CD4-positive, alpha-beta T cell (primary cell): Measurements from ENCODE around the gene TMEM129. TPM values are rescaled to one million over a fixed set of nuclear protein-coding genes. Genes with fewer than 3 reads are reported as not detected.

Experiments used
- ATAC-seq: fragments of 200-7000 bp; cut with Tn5 transposase; one replicate; pipeline ENCODE4 v1.10.0; 2022; ENCODE audit warnings: mild to moderate bottlenecking; ENCODE audit not compliant: poor library complexity
- CTCF ChIA-PET: fragments of 350-600 bp; sonication (Branson Sonifier 250); formaldehyde crosslinking; loops from one replicate; lab custom pipeline; 2021; ENCODE audit warnings: antibody characterized with exemption, inconsistent platforms; lab: Charles Lee
- POLR2A ChIA-PET: fragments of 350-600 bp; sonication (Branson Sonifier 250); formaldehyde crosslinking; loops from one replicate; lab custom pipeline; 2021; ENCODE audit warnings: antibody characterized with exemption, inconsistent platforms; lab: Charles Lee
- DNase-seq, 14 experiments: peaks; one replicate each; pipeline ENCODE4 v3.0.0-alpha.2; 2013 to 2020; ENCODE audit warnings: mixed read lengths in 2 of 14
- H3K27ac ChIP-seq, 2 donors: one replicate each; pipeline versions ENCODE4 v1.5.1 to v1.7.0; 2013; ENCODE audit warnings: low read length in 2 of 2, low read depth in 1 of 2, mild to moderate bottlenecking in 1 of 2
- H3K27me3 ChIP-seq, 2 experiments: 1 replicate in 1 of 2; 2 replicates in 1 of 2; pipeline versions ENCODE4 v1.6.1 to v1.7.0; 2013; ENCODE audit warnings: low read length in 2 of 2, control low read depth in 1 of 2, mild to moderate bottlenecking in 1 of 2, moderate library complexity in 1 of 2; ENCODE audit not compliant: insufficient read depth in 2 of 2, control insufficient read depth in 1 of 2
- H3K36me3 ChIP-seq: one replicate; pipeline ENCODE4 v1.6.1; 2013; ENCODE audit warnings: low read length, control low read depth; ENCODE audit not compliant: insufficient read depth
- H3K4me1 ChIP-seq: one replicate; pipeline ENCODE4 v1.6.1; 2013; ENCODE audit warnings: low read length, control low read depth; ENCODE audit not compliant: insufficient read depth
- H3K4me3 ChIP-seq: one replicate; pipeline ENCODE4 v1.5.1; 2013; ENCODE audit warnings: mild to moderate bottlenecking, low read length, moderate library complexity
- H3K9me3 ChIP-seq, 2 experiments: 1 replicate in 1 of 2; 2 replicates in 1 of 2; pipeline versions ENCODE4 v1.6.1 to v1.7.0; 2013; ENCODE audit warnings: low read length in 2 of 2, mild to moderate bottlenecking in 2 of 2, control low read depth in 1 of 2, moderate library complexity in 1 of 2; ENCODE audit not compliant: control insufficient read depth in 1 of 2, insufficient read depth in 1 of 2
- H3K27ac Mint-ChIP-seq: one replicate; pipeline ENCODE4 v1.8.0; 2020; ENCODE audit warnings: mixed read lengths
- H3K27me3 Mint-ChIP-seq: one replicate; pipeline ENCODE4 v1.8.0; 2021; ENCODE audit warnings: mixed read lengths
- H3K36me3 Mint-ChIP-seq: one replicate; pipeline ENCODE4 v1.8.0; 2021; ENCODE audit warnings: low read depth, mixed read lengths
- H3K4me1 Mint-ChIP-seq: one replicate; pipeline ENCODE4 v1.8.0; 2021; ENCODE audit warnings: low read depth, mixed read lengths
- H3K4me3 Mint-ChIP-seq: one replicate; pipeline ENCODE4 v1.8.0; 2020; ENCODE audit warnings: mild to moderate bottlenecking, mixed read lengths
- H3K9me3 Mint-ChIP-seq: one replicate; pipeline ENCODE4 v1.8.0; 2020; ENCODE audit warnings: mixed read lengths
- intact Hi-C, 2 experiments: fragments of 100-400 bp; cut with DNase I in 1 of 2; cut with micrococcal nuclease in 1 of 2; formaldehyde crosslinking; loops; one replicate each; pipeline versions ENCODE4 v1.15.1 to v1.9.0; 2023 to 2025; cut with DNase I, micrococcal nuclease
- total RNA-seq, 174 experiments: library from RNA in 2 of 174; stranded (reverse) in 2 of 174; gene quantifications; one replicate each; pipeline ENCODE4 v1.2.3 and lab custom pipeline; 2021 to 2026
- TF ChIP-seq, protein P1 (sequence below): fragments of 200-600 bp; IDR thresholded peaks from one replicate; pipeline ENCODE4 v1.8.0; 2022; ENCODE audit warnings: antibody characterized with exemption, mild to moderate bottlenecking

TMEM129 gene
- total RNA-seq, 2 experiments from 2014 or later = 17.2 to 17.6 TPM

- H3K36me3 Mint-ChIP-seq = peaks cover 90% of the 10 kb centered on the region
- intact Hi-C loops = no loop called here
- H3K9me3 ChIP-seq = peaks cover 15 to 32% of the 10 kb centered on the region in 2 experiments
- no peak overlapping the region for H3K27ac ChIP-seq
- no peaks in the 10 kb centered on the region for H3K27me3 Mint-ChIP-seq
- no peaks in the 10 kb centered on the region for H3K4me1 Mint-ChIP-seq
- H3K4me3 Mint-ChIP-seq = no peak overlapping the region
- no peak overlapping the region for H3K4me3 ChIP-seq
- H3K27me3 ChIP-seq = no peaks in the 10 kb centered on the region
- ATAC-seq (no peak), DNase-seq (no peak)
- CTCF ChIA-PET = no interaction called here
- H3K27ac Mint-ChIP-seq = no peak overlapping the region
- TF ChIP-seq, protein P1, sequence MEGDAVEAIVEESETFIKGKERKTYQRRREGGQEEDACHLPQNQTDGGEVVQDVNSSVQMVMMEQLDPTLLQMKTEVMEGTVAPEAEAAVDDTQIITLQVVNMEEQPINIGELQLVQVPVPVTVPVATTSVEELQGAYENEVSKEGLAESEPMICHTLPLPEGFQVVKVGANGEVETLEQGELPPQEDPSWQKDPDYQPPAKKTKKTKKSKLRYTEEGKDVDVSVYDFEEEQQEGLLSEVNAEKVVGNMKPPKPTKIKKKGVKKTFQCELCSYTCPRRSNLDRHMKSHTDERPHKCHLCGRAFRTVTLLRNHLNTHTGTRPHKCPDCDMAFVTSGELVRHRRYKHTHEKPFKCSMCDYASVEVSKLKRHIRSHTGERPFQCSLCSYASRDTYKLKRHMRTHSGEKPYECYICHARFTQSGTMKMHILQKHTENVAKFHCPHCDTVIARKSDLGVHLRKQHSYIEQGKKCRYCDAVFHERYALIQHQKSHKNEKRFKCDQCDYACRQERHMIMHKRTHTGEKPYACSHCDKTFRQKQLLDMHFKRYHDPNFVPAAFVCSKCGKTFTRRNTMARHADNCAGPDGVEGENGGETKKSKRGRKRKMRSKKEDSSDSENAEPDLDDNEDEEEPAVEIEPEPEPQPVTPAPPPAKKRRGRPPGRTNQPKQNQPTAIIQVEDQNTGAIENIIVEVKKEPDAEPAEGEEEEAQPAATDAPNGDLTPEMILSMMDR = no peak
- H3K9me3 Mint-ChIP-seq = no peaks in the 10 kb centered on the region
- no peaks in the 10 kb centered on the region for H3K4me1 ChIP-seq
- peaks cover 88% of the 10 kb centered on the region for H3K36me3 ChIP-seq
- POLR2A ChIA-PET = no interaction called here
Measured at GRCh38 chr4:1739358-1739757, 18.2 kb upstream of the TMEM129 start.

DNA sequence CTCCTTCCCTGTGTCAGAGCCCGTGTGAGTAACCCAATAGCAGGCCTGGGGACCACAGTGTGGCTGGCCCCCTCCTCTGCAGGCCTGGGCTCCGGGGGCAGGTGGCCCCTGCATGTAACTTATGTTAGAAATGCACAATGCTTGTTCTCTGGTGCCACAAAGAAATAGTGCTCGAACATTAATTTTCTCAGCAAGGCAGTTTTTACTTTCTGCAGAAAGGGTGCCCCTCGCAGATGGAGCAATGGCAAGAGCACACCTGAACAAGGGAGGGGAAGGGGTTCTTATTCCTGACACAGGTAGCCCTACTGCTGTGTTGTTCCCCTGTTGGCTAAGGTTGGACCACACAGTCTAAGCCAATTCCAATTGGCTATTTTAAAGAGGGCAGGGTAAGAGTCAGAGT lies 17.3 kb upstream of the TMEM129 start:
- peaks cover 85% of the 10 kb centered on the region for H3K36me3 ChIP-seq
- no peaks in the 10 kb centered on the region for H3K27me3 Mint-ChIP-seq
- H3K4me3 ChIP-seq = no peak overlapping the region
- peaks cover 15 to 32% of the 10 kb centered on the region in 2 experiments for H3K9me3 ChIP-seq
- intact Hi-C loops = no loop called here
- H3K36me3 Mint-ChIP-seq = peaks cover 89% of the 10 kb centered on the region
- H3K4me1 ChIP-seq = no peaks in the 10 kb centered on the region
- ATAC-seq (no peak), DNase-seq (no peak)
- H3K4me1 Mint-ChIP-seq = no peaks in the 10 kb centered on the region
- POLR2A ChIA-PET = interaction anchor here (0.8 kb wide), 1 partner anchor 823 kb away, joined by 3 read pairs; no protein-coding TSS in a partner anchor
- no peak overlapping the region for H3K27ac ChIP-seq
- CTCF ChIA-PET = no interaction called here
- TF ChIP-seq, protein P1 = no peak
- H3K4me3 Mint-ChIP-seq = no peak overlapping the region
- H3K27ac Mint-ChIP-seq = peak overlapping the region; percentile 9
- H3K9me3 Mint-ChIP-seq = no peaks in the 10 kb centered on the region
- no peaks in the 10 kb centered on the region for H3K27me3 ChIP-seq

DNA sequence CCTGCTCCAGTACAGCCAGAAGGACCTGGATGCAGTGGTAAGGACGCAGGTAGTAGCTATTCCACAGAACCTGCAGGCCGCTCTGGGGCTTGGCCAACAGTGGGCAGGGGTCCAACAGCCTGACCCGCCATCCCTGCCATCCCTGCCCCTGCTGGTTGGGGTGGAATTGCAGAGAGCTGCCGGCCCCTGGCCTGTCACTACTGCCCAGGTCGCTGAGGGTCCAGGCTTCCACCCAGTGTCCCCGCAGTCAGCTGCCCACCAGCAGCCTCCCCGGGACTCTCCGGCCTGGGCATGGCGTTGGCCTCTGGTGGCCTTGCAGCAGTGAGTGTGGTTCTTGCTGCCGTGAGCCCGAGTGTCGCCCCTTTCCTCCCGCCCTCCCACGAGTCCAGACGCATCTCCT lies 16.5 kb upstream of the TMEM129 start:
- Histone ChIP-seq H3K4me1 (no peaks in the 10 kb centered on the region), H3K36me3 (peaks cover 93% of the 10 kb centered on the region), H3K9me3 (peaks cover 15 to 32% of the 10 kb centered on the region in 2 experiments), H3K27ac (no peak overlapping the region), H3K27me3 (no peaks in the 10 kb centered on the region), H3K4me3 (no peak overlapping the region)
- no peak for ATAC-seq
- H3K4me1 Mint-ChIP-seq = no peaks in the 10 kb centered on the region
- TF ChIP-seq, protein P1 = no peak
- no peaks in the 10 kb centered on the region for H3K9me3 Mint-ChIP-seq
- ChIA-PET POLR2A (interaction anchor here (0.8 kb wide), 1 partner anchor 823 kb away, joined by 3 read pairs; no protein-coding TSS in a partner anchor), CTCF (no interaction called here)
- intact Hi-C loops = no loop called here
- no peak for DNase-seq
- H3K4me3 Mint-ChIP-seq = no peak overlapping the region
- H3K27ac Mint-ChIP-seq = no peak overlapping the region
- H3K36me3 Mint-ChIP-seq = peaks cover 91% of the 10 kb centered on the region
- no peaks in the 10 kb centered on the region for H3K27me3 Mint-ChIP-seq
